Measurements from ENCODE around the gene RPS6KA2.

Gene RPS6KA2

DNA sequence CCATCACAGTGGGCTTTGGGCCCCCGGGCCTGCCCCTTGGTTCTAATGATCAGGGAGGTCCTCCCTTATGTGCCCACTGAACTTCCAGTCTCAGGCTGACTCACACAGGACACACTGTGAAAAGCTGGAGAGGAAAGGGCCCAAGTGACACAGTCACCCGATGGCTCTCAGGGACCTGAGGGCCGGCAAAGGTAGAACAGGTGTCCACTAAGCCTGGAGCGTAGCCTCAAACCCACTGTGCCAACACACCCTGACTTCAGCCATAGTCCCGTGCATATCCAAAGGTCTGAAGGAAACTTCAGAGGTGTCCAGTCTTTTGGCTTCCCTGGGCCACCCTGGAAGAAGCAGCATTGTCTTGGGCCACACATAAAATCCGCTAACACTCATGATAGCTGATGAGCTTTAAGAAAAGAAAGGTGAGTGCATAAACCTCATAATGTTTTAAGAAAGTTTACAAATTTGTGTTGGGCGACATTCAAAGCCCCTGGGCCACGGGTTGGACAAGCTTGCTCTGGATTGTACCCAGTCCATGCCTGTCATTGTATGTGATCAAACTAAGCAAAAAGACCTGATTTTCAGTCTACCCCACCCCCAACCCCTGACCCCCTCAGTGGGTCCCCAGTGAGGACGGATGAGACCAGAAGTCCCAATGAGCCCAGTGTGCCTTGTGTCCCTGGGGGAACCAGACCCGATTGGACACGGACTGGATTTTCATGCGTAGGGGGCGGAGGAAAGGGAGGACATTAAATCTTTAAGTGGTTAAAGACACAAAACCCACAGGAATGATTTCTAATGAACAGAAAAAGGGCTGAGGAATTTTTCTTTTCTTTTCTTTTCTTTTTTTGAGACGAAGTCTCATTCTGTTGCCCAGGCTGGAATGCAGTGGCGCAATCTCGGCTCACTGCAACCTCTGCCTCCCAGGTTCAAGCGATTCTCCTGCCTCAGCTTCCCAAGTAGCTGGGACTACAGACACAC lies 46.7 kb downstream of the RPS6KA2 start:
- no peaks in the 10 kb centered on the region for H3K36me3 ChIP-seq (ENCODE audit: control insufficient read depth, insufficient read depth, low read length)
- no peak overlapping the region for H3K4me3 ChIP-seq (ENCODE audit: low read depth, low read length)
- H3K27ac ChIP-seq (ENCODE audit: low read depth, low read length), result no peak overlapping the region
- H3K9me3 ChIP-seq (ENCODE audit: control insufficient read depth, insufficient read depth, low read depth, low read length), result peaks cover 14% of the 10 kb centered on the region; the same call in 1 of the 2 replicates
- no peak overlapping the region for H3K9ac ChIP-seq (ENCODE audit: low read length)
- H3K27me3 ChIP-seq (ENCODE audit: control insufficient read depth, insufficient read depth, low read length), result no peaks in the 10 kb centered on the region
- peaks cover 10% of the 10 kb centered on the region for H3K4me1 ChIP-seq (ENCODE audit: control insufficient read depth, insufficient read depth, low read length)

DNA sequence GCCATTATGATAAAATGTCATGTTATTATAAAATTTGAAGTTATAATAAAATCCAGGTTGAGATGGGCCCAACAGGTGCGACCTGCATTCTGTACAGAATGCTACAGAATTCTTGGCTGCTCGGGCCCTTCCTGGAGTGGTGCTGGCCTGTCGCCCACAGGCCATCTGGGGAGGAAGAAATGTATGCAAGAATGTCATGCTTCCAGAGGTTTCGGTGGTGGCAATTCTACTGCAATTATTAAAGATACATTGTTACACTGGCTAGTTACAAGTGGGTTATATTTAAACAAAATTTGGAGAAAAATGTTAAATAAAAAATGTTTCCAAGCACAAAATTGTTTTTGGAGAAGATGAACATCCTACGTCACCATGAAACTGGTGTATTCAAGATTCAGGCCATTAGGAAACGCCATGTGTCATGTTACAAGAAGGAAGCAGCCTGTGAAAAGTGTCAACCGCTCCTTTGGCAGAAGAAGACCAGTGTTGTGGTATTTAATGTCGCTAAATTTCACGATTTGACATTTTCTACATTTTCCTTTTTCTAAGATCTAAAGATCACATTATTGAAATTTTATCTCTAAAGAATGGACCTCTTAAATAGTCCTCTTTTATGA lies 47.7 kb downstream of the RPS6KA2 start:
- Histone ChIP-seq H3K27ac (ENCODE audit: low read depth, low read length) (no peak overlapping the region), H3K4me3 (ENCODE audit: low read depth, low read length) (no peak overlapping the region), H3K27me3 (ENCODE audit: control insufficient read depth, insufficient read depth, low read length) (no peaks in the 10 kb centered on the region), H3K36me3 (ENCODE audit: control insufficient read depth, insufficient read depth, low read length) (no peaks in the 10 kb centered on the region), H3K9me3 (ENCODE audit: control insufficient read depth, insufficient read depth, low read depth, low read length) (peaks cover 14% of the 10 kb centered on the region; the same call in 1 of the 2 replicates), H3K4me1 (ENCODE audit: control insufficient read depth, insufficient read depth, low read length) (peaks cover 10% of the 10 kb centered on the region), H3K9ac (ENCODE audit: low read length) (no peak overlapping the region)

DNA sequence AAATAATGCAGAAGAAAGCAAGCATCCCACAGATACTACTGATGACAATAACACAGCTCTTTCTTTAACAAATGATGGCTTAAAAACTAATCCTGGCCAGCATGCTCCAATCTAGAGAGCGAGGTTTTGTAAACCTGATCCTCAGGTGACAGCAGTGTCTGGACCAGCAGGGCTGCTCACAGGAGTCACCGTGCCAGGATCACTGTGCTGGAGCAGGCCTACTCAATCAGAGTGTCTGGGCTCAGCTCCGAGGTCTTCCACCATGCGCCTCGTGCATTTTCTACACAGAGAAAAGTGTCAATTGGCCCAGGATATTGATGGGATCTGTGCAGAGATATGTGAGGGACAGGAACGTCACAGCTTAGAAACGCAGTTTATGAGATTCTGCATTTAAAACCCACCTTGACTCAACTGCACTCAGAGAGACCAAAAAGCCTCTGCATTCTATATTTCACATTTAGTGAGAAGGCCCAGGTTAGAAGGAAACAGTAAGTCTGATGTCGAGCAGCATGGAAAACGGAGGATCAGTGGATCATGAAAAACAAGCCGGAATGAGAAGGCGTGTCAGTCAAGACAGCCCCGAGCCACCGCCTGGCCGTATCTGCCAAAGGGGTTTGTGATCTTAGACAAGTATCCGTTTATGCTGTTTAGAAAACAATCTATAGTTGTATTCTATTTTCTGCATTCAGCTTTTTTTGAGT lies 48.4 kb downstream of the RPS6KA2 start:
- H3K4me3 ChIP-seq (ENCODE audit: low read depth, low read length), result no peak overlapping the region
- no peaks in the 10 kb centered on the region for H3K27me3 ChIP-seq (ENCODE audit: control insufficient read depth, insufficient read depth, low read length)
- no peak overlapping the region for H3K27ac ChIP-seq (ENCODE audit: low read depth, low read length)
- peaks cover 10% of the 10 kb centered on the region for H3K4me1 ChIP-seq (ENCODE audit: control insufficient read depth, insufficient read depth, low read length)
- H3K9ac ChIP-seq (ENCODE audit: low read length), result no peak overlapping the region
- H3K36me3 ChIP-seq (ENCODE audit: control insufficient read depth, insufficient read depth, low read length), result no peaks in the 10 kb centered on the region
- peaks cover 14% of the 10 kb centered on the region; the same call in 1 of the 2 replicates for H3K9me3 ChIP-seq (ENCODE audit: control insufficient read depth, insufficient read depth, low read depth, low read length)

DNA sequence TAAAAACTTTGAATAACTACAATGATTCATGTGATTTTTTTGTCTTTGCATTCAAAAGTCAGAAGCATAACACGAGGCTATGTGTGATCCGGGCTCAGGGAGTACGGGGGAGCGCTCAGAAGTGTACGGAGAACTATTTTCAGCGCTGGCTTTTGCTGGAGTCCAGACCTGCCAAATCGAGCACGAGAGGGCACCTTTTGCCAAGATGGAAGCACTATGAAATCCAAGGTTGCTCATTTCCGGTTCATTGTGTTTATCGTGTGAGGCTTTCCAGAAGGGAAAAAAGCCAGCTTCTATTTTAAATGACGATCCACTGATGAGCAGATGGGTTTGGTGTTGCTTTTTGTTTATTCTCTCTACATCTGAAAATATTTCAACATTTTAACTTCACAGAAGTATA lies 51.8 kb downstream of the RPS6KA2 start:
- peaks cover 14% of the 10 kb centered on the region; the same call in 1 of the 2 replicates for H3K9me3 ChIP-seq (ENCODE audit: control insufficient read depth, insufficient read depth, low read depth, low read length)
- no peak overlapping the region for H3K27ac ChIP-seq (ENCODE audit: low read depth, low read length)
- H3K9ac ChIP-seq (ENCODE audit: low read length), result no peak overlapping the region
- peaks cover 16% of the 10 kb centered on the region for H3K4me1 ChIP-seq (ENCODE audit: control insufficient read depth, insufficient read depth, low read length)
- H3K36me3 ChIP-seq (ENCODE audit: control insufficient read depth, insufficient read depth, low read length), result no peaks in the 10 kb centered on the region
- no peaks in the 10 kb centered on the region for H3K27me3 ChIP-seq (ENCODE audit: control insufficient read depth, insufficient read depth, low read length)
- H3K4me3 ChIP-seq (ENCODE audit: low read depth, low read length), result no peak overlapping the region

DNA sequence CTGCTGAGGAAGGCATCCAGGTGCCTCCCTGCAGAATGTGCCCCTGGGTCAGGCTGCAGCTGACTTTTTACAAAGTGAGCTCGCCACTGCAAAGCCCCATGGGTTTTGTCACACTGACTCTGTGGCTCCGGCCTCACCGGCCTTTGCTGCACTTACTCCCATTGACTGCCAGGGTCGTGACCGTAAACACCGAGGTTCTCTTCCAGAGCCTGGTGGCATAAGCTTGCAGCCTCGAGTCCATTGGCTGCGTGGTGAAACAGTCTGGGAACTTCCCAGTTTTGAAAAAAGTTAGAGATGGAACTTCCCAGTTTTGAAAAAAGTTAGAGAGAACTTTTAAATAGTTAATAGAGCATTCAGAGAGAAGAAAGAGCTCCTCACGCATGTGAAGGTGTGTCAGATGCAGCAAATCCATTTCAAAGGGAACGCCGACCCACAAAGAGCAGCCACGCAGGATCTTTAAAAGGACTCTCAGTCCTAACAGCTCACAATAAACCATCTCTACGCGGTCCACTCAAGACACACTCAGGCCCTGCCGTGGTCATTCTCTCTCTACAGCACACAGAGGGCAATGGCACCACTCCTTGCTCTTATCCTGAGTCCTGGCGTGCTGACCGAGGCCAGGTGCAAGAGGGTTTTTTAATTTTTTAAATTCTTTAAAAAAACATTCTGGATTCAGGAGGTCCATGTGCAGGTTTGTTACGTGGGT lies 53.4 kb downstream of the RPS6KA2 start:
- Histone ChIP-seq H3K9me3 (ENCODE audit: control insufficient read depth, insufficient read depth, low read depth, low read length) (peaks cover 14% of the 10 kb centered on the region; the same call in 1 of the 2 replicates), H3K27me3 (ENCODE audit: control insufficient read depth, insufficient read depth, low read length) (no peaks in the 10 kb centered on the region), H3K27ac (ENCODE audit: low read depth, low read length) (no peak overlapping the region), H3K4me3 (ENCODE audit: low read depth, low read length) (no peak overlapping the region), H3K9ac (ENCODE audit: low read length) (no peak overlapping the region), H3K36me3 (ENCODE audit: control insufficient read depth, insufficient read depth, low read length) (no peaks in the 10 kb centered on the region), H3K4me1 (ENCODE audit: control insufficient read depth, insufficient read depth, low read length) (peaks cover 16% of the 10 kb centered on the region)

DNA sequence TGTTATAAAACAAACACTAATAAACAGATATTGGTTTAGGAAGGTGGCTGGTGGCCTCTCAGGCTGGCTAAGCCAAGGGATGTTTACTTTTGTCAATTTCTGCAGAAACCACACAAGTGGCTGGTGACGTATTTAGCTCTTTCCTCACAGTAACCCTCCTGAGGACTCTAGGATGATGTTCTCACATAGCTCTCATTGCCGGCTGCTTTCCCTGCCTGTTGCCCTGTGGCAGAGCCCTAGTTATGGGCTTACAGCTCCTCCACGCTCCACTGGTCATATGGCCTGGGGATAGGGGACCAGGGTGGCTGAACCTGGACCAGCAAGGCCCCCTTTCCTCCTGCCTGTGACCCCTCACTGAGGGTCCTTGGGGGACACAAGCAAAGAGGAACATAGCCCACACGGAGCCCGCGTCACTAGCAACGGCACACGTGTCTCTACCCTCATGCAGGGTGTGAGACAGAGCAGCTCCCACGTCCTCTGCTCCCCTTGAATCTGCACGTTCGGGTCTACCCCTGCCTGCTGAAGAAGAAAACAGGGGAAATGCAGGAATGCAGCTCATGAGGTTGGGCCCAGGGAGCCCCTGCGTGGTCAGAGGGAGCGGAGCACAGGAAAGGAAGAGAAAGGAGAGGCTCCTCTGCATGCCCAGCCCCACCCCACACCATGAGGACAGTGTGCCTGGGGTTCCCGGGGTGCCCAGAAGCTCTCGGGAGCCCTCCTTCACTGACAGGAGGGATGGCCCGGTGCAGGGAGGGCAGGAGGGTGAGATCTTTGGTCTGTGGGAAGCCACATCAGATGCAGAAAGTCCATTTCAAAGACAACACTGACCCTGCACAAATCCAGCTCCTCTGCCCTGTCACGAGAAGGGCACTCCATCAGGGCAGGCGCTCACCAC lies 54.4 kb downstream of the RPS6KA2 start:
- H3K4me1 ChIP-seq (ENCODE audit: control insufficient read depth, insufficient read depth, low read length), result peaks cover 16% of the 10 kb centered on the region
- no peaks in the 10 kb centered on the region for H3K36me3 ChIP-seq (ENCODE audit: control insufficient read depth, insufficient read depth, low read length)
- H3K4me3 ChIP-seq (ENCODE audit: low read depth, low read length), result no peak overlapping the region
- H3K27me3 ChIP-seq (ENCODE audit: control insufficient read depth, insufficient read depth, low read length), result no peaks in the 10 kb centered on the region
- H3K9me3 ChIP-seq (ENCODE audit: control insufficient read depth, insufficient read depth, low read depth, low read length), result peaks cover 12% of the 10 kb centered on the region; the same call in 1 of the 2 replicates
- H3K27ac ChIP-seq (ENCODE audit: low read depth, low read length), result no peak overlapping the region
- no peak overlapping the region for H3K9ac ChIP-seq (ENCODE audit: low read length)

DNA sequence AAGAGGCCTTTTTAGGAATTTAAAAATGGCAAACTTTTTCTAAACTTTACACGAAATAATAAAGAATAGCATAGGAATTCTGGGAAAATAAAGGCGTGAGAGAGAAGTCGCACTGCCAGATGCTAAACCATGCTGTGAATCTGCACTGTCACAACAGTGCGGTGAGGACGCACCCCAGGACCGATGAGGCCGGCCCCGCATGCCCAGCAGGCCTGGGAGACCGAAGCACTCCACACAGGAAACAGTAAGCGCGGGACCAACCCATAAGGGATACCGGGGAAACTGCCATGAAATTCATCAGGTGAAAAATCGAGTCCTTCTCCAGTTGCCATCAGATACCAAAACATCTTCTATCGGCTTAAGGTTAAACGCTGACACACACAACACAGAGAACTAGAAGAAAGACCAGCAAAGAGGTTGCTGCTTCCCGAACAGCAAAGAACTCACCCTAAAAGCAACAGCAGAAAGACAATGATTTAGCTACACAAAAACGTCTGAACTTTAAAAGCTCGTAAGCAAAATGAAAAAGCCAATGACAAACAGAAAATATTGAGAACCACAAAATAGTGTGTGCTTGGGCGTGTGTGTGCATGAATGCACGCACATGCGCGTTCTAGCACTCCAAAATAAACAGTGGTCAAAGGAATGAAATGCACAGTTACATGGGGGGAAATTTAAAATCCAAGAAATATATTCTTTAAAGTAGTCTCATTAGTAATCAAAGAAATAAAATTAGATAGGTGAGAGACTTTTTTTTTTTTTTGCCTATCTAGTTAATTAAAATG lies 55.9 kb downstream of the RPS6KA2 start:
- no peaks in the 10 kb centered on the region for H3K36me3 ChIP-seq (ENCODE audit: control insufficient read depth, insufficient read depth, low read length)
- no peak overlapping the region for H3K27ac ChIP-seq (ENCODE audit: low read depth, low read length)
- H3K27me3 ChIP-seq (ENCODE audit: control insufficient read depth, insufficient read depth, low read length), result no peaks in the 10 kb centered on the region
- peaks cover 3% of the 10 kb centered on the region; the same call in 1 of the 2 replicates for H3K9me3 ChIP-seq (ENCODE audit: control insufficient read depth, insufficient read depth, low read depth, low read length)
- H3K4me3 ChIP-seq (ENCODE audit: low read depth, low read length), result no peak overlapping the region
- H3K9ac ChIP-seq (ENCODE audit: low read length), result no peak overlapping the region
- H3K4me1 ChIP-seq (ENCODE audit: control insufficient read depth, insufficient read depth, low read length), result peaks cover 16% of the 10 kb centered on the region

DNA sequence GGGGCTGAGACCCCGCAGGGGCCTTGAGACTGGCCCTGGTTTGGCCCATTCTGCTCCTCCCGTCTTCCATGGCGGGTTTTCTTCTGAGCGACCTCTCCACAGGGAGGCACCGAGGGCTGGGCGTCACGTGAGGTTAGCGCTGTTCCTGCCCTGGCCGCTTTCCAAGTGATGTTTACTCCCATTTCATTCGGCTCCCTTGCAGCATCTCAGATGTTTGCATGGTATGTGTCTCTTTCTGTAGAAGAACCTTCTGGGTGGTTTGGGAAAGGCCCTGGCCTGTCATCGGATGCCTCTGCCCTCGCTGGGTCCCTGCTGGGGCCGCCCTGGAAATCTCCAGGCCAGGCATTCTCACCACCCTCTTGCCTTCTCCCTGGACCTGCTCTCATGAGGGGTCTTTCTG lies 57.8 kb downstream of the RPS6KA2 start:
- no peak overlapping the region for H3K27ac ChIP-seq (ENCODE audit: low read depth, low read length)
- no peaks in the 10 kb centered on the region for H3K36me3 ChIP-seq (ENCODE audit: control insufficient read depth, insufficient read depth, low read length)
- H3K9me3 ChIP-seq (ENCODE audit: control insufficient read depth, insufficient read depth, low read depth, low read length), result no peaks in the 10 kb centered on the region
- peaks cover 16% of the 10 kb centered on the region for H3K4me1 ChIP-seq (ENCODE audit: control insufficient read depth, insufficient read depth, low read length)
- H3K27me3 ChIP-seq (ENCODE audit: control insufficient read depth, insufficient read depth, low read length), result no peaks in the 10 kb centered on the region
- H3K4me3 ChIP-seq (ENCODE audit: low read depth, low read length), result no peak overlapping the region
- H3K9ac ChIP-seq (ENCODE audit: low read length), result no peak overlapping the region

DNA sequence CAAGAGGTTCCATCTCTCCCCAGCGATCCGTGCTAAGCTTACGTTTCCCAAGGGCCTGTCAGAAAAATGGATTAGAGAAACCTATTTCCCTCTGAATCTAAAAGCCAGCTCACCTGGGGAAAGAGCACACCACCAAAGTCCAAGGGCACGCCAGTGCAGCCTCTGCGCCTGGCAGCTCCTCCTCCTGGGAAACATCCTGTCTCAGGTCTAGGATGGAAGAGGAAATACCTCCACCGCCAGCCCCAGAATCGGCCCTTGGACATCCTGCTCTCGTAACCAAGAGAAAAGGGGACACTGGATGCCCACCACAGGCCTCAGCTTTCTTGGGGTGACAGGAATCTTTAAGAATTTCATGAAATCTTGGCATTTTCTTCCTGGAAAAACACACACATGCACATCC lies 59.2 kb downstream of the RPS6KA2 start:
- no peak overlapping the region for H3K27ac ChIP-seq (ENCODE audit: low read depth, low read length)
- H3K36me3 ChIP-seq (ENCODE audit: control insufficient read depth, insufficient read depth, low read length), result no peaks in the 10 kb centered on the region
- no peak overlapping the region for H3K4me3 ChIP-seq (ENCODE audit: low read depth, low read length)
- no peaks in the 10 kb centered on the region for H3K9me3 ChIP-seq (ENCODE audit: control insufficient read depth, insufficient read depth, low read depth, low read length)
- no peak overlapping the region for H3K9ac ChIP-seq (ENCODE audit: low read length)
- H3K4me1 ChIP-seq (ENCODE audit: control insufficient read depth, insufficient read depth, low read length), result peaks cover 12% of the 10 kb centered on the region
- H3K27me3 ChIP-seq (ENCODE audit: control insufficient read depth, insufficient read depth, low read length), result no peaks in the 10 kb centered on the region
